Activated naive CD4-positive, alpha-beta T cell treated with anti-CD3 and anti-CD28 coated beads for 36 hours (primary cell): Measurements from ENCODE around the gene ABTB2. TPM values are rescaled to one million over a fixed set of nuclear protein-coding genes. Genes with fewer than 3 reads are reported as not detected.

Experiments used
- CTCF ChIA-PET: fragments of 350-600 bp; sonication (Branson Sonifier 250); formaldehyde crosslinking; loops from one replicate; lab custom pipeline; 2021; ENCODE audit warnings: antibody characterized with exemption; lab: Charles Lee
- DNase-seq: peaks from one replicate; pipeline ENCODE4 v3.0.0-alpha.2; 2020
- H3K27ac Mint-ChIP-seq: one replicate; pipeline ENCODE4 v1.8.0; 2021; ENCODE audit warnings: mild to moderate bottlenecking, mixed read lengths
- H3K27me3 Mint-ChIP-seq: one replicate; pipeline ENCODE4 v1.8.0; 2021; ENCODE audit warnings: low read depth, mixed read lengths
- H3K36me3 Mint-ChIP-seq: one replicate; pipeline ENCODE4 v1.8.0; 2021; ENCODE audit warnings: low read depth, mixed read lengths
- H3K4me1 Mint-ChIP-seq: one replicate; pipeline ENCODE4 v1.8.0; 2021; ENCODE audit warnings: low read depth, mixed read lengths
- H3K4me3 Mint-ChIP-seq: one replicate; pipeline ENCODE4 v1.8.0; 2021; ENCODE audit warnings: mild to moderate bottlenecking, moderate library complexity, mixed read lengths
- H3K9me3 Mint-ChIP-seq: one replicate; pipeline ENCODE4 v1.8.0; 2021; ENCODE audit warnings: mixed read lengths
- intact Hi-C: fragments of 100-400 bp; cut with micrococcal nuclease; formaldehyde crosslinking; loops from one replicate; pipeline ENCODE4 v1.15.1; 2023
- total RNA-seq, 2 experiments: library from RNA; stranded (reverse); gene quantifications; one replicate each; pipeline ENCODE4 v1.2.3, GENCODE V29; 2021

The ABTB2 gene
- total RNA-seq, 2 experiments from 2014 or later, result 3.1 to 3.7 TPM

DNA sequence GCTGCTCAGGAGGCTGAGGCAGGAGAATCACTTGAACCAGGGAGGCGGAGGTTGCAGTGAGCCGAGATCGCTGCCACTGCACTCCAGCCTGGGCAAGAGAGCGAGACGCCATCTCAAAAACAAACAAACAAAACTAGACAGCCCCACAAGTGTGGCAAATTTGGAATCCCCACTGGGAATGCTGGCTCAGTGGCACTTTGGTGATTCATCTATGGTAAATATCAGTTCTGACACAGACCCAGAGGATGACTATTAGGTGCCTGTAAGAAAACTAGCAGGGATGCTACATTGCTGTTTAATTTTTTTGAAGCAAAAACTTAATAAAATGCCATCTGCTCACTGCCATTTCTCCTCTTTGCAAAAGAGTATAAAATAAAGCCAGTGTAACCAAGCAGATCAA is 144.4 kb downstream of the ABTB2 start:
- Mint-ChIP-seq H3K9me3 (no peaks in the 10 kb centered on the region), H3K27me3 (no peaks in the 10 kb centered on the region), H3K4me1 (peaks cover 35% of the 10 kb centered on the region), H3K27ac (no peak overlapping the region), H3K4me3 (no peak overlapping the region), H3K36me3 (no peaks in the 10 kb centered on the region)
- intact Hi-C loops, result no loop called here
- peak; percentile 26 for DNase-seq
- CTCF ChIA-PET, result interaction anchor here (0.6 to 1.0 kb wide), 2 partner anchors 10 to 39 kb away, joined by 3 to 4 read pairs; no protein-coding TSS in a partner anchor

DNA sequence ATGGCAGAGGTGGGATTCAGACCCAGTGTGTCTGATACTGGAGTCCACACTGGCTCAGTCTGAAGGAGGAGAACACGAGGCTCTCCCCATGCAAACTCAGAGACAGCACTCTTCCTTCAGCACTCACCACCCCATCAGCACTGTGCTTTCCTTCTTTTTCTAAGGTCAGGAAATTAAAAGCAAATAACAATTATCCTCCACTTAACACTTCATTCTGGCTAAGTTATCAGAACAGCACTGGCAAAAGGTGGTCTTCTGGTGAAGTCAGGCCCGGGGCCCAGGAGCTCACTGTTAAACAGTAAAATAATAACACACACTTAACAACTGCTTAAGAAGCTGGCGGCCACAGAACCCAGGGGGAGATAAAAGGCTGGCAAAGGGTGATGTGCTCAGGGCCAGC is 145.2 kb downstream of the ABTB2 start:
- CTCF ChIA-PET, result no interaction called here
- no peaks in the 10 kb centered on the region for H3K36me3 Mint-ChIP-seq

DNA sequence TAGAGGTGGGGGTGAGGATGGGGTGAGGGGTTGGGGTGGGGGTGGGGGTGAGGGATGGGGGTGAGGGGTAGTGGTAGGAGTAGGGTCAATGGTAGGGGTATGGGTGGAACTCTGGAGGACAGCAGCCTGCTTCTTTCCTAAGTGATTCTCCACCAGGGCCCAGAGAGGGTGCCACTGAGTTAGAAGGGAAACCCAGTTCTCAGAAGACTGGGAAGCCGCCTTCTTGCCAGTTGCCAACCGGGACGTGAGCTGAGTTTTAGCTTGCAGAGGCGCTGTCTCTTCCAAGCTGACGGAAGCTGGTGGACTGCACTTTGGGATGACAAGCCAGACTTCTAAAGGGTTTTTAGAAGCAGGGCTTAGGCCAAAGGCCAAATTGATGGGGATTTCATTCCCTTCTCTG is 148.0 kb downstream of the ABTB2 start:
- Mint-ChIP-seq H3K27me3 (no peaks in the 10 kb centered on the region), H3K4me3 (no peak overlapping the region), H3K27ac (no peak overlapping the region), H3K9me3 (no peaks in the 10 kb centered on the region), H3K4me1 (peaks cover 36% of the 10 kb centered on the region), H3K36me3 (no peaks in the 10 kb centered on the region)
- DNase-seq, result no peak
- CTCF ChIA-PET, result no interaction called here
- intact Hi-C loops, result no loop called here

More for the DNA sequence above, 145.2 kb downstream of the ABTB2 start:
- Mint-ChIP-seq H3K27ac (no peak overlapping the region), H3K4me1 (peaks cover 40% of the 10 kb centered on the region), H3K4me3 (no peak overlapping the region), H3K27me3 (no peaks in the 10 kb centered on the region), H3K9me3 (no peaks in the 10 kb centered on the region)
- intact Hi-C loops, result no loop called here
- DNase-seq, result no peak

DNA sequence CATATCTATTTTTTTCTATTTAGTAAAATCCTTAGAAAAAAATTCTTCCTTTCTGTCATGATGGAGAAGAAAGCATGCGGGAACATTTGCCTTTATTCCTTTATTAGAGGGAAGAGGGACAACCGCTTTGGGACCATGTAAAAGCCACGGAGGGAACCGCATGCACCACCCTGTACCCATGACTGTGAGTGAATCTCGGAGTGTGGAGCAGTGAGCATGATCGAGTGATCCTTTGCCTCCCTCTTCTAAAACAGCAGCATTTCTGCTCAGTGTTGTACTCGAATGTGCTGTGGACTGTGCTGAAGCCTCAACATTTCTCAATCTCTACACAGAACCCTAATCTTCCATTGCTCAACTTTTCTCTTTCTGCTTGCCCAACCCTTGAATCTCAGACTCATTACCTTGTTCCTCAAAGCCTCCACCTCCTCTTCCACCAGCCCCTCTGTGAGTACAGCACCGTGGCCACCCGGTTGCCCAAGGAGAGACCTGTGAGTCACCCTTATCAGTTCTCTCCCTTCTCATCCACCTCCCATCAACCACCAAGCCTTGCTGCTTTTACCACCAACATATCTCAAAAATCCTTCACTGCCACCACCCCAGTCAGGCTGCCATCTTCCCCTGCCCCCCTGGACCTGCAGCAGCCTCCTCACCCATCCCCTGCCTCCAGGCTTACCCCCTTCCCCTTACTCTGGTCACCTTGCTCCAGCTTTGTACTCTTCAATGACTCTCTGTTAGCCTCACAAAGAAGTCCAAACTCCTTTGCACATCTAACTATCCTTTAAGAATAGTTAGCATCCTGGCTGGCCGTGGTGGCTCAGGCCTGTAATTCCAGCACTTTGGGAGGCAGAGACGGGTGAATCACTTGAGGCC is 149.3 kb downstream of the ABTB2 start:
- H3K4me1 Mint-ChIP-seq, result peaks cover 27% of the 10 kb centered on the region
- H3K27ac Mint-ChIP-seq, result no peak overlapping the region
- CTCF ChIA-PET, result no interaction called here

DNA sequence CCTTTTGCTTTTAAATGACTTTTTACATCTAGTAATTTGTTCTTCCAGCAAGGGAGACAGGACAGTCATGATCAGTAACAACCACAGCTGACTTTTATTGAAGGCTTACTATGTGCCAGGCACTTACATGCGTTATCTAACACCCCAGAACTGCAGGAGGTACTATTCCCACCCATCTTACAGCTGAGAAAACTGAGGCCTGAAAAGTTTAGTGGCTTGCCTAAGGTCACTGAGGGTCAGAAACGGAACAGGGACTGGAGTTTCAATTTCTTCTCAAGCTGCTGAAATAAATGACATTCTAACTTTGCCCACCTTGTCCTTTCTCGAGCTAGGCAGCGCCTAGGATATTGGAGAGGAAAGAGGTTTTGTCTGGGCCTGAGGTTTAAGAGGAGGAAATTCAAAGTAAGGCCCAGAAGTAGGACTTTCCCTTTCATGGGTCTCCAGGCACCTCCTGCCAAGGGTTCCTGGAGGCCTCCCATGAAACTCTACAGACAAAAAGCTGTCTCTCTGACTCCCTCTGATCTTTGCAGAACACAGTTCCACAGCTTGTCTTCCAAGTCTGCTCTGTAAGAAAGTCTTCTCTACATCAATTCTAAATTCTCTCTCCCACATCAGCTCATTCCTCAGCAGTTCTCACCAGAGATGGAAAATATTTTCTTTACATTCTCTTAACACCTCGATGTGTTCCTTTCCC is 150.2 kb downstream of the ABTB2 start:
- DNase-seq, result no peak
- H3K9me3 Mint-ChIP-seq, result no peaks in the 10 kb centered on the region
- H3K27ac Mint-ChIP-seq, result no peak overlapping the region
- peaks cover 28% of the 10 kb centered on the region for H3K4me1 Mint-ChIP-seq
- CTCF ChIA-PET, result interaction anchor here (1.4 kb wide), 1 partner anchor 8 kb away, joined by 3 read pairs; no protein-coding TSS in a partner anchor
- H3K27me3 Mint-ChIP-seq, result no peaks in the 10 kb centered on the region
- H3K36me3 Mint-ChIP-seq, result no peaks in the 10 kb centered on the region
- intact Hi-C loops, result no loop called here
- H3K4me3 Mint-ChIP-seq, result no peak overlapping the region

More for the DNA sequence above, 149.3 kb downstream of the ABTB2 start:
- no peaks in the 10 kb centered on the region for H3K36me3 Mint-ChIP-seq
- DNase-seq, result peak; percentile 19
- intact Hi-C loops, result no loop called here
- no peaks in the 10 kb centered on the region for H3K27me3 Mint-ChIP-seq
- no peak overlapping the region for H3K4me3 Mint-ChIP-seq
- H3K9me3 Mint-ChIP-seq, result no peaks in the 10 kb centered on the region

DNA sequence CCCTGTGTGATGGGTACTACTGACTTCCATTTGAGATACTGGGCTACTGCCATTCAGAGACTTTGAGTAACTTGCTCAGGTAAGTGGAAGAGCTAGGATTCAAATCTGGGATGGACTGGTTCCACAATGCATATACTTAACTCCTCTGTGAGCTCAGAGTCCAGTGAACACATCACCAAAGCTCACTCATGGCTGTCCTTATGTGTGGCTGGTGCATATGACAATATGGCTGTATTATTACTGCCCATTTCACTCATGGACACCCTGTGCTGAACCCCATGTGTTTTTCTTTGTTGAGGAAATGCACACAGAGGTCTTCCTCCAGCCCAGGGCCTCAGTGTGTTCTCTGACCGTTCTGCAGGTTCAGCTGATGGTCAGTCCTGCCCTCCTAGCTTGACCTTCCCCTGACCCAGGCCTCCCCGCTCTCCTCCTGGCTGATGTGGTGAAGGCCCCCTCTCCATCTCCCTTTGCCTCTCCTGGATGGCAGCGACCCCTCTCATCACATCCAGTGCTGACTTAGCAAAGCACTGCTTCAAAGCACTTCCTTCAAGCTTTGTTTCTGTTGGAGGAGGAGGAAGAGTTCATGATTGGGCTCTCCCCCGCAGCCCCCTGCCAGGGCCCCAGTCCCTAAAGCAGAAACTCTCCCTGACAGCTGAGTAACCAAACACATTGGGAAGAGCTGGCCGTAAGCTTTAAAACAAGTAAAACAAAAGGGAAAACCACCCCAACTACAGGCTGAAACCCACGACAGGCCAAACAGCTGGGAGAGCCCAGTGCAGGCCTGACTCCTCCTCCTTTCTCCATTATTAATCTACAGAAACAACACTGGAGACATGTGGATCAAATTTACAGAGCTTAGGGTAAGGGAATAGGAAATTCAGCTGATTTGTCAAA is 151.2 kb downstream of the ABTB2 start:
- no peak overlapping the region for H3K27ac Mint-ChIP-seq
- no peak overlapping the region for H3K4me3 Mint-ChIP-seq
- DNase-seq, result no peak
- H3K36me3 Mint-ChIP-seq, result no peaks in the 10 kb centered on the region
- H3K9me3 Mint-ChIP-seq, result no peaks in the 10 kb centered on the region
- H3K4me1 Mint-ChIP-seq, result peaks cover 26% of the 10 kb centered on the region
- CTCF ChIA-PET, result interaction anchor here (0.6 to 1.4 kb wide), 3 partner anchors 9 to 26 kb away, joined by 3 read pairs; no protein-coding TSS in a partner anchor
- intact Hi-C loops, result no loop called here
- no peaks in the 10 kb centered on the region for H3K27me3 Mint-ChIP-seq

DNA sequence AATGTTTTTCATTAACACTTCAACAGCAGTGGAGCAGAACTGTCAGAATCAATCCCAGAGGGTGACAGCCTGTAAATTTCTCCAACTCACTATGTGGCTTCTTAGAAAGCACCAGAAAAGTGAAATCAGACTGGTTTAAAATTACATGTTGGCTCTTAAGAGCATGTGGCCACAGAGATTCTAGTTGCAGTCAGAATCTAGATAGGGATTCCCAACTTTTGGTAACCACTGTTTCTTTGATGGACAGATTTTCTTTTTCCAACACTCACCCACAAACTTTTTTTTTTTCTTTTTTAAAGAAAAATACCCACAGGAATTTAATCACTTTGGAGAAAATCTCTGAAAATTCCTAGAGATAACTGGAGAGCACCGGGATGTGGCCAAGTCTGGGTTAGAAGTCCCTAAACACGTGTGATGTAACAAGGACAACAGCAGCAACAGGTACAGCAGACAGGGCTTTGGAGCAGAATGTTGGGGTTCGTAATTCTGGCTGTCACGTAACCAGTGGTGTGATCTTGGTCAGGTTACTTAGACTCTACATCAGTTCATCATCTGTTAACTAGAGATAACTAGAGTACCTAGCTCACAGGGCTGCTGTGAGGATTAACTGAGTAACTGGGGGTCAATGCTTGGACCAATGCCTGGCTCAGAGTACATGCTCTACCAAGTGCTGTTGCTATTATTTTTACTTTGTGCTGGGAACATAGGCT is 152.3 kb downstream of the ABTB2 start:
- intact Hi-C loops, result no loop called here
- H3K27ac Mint-ChIP-seq, result no peak overlapping the region
- H3K4me1 Mint-ChIP-seq, result peaks cover 29% of the 10 kb centered on the region

DNA sequence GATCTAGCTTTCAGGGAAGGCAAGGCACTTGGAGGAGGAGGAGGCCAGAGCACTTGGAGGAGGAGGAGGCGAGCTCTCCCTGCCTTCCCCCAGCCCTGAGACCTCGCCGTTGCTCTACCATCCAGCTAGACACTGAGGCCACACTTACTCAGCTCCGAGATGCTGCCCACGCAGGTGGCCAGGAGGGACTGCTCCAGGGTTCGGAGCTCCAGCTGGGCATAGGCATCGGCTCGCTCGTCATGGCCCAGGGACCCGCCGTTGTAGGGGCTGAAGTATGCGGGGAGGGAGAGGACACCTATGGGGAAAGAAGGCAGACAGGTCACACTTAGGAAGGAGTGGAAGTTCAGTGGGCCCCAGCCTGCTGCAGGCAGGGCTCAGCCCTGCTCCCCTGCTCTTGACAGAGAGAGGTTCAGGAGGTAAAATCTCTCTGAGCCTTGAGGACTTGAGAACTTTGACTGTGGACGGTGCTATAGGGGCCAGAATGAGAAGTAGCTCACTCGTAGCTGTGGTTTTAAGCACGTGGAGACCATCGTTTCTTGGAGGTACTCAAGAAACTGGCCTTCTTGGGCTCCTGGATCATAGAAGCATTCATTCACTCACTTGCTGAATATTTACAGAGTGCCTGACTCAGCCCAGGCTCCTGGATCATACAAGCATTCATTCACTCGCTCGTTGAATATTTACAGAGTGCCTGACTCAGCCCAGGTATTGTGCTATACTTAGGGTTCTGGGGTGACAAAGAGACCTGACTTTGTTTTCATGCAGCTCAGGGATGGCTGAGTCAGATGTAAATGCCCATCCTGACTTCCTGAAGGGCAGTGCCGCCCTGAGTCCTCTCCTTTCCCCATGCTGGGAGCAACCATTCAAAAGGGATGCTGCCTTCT is 153.2 kb downstream of the ABTB2 start:
- Mint-ChIP-seq H3K36me3 (no peaks in the 10 kb centered on the region), H3K4me1 (peaks cover 29% of the 10 kb centered on the region), H3K27me3 (no peaks in the 10 kb centered on the region), H3K9me3 (no peaks in the 10 kb centered on the region), H3K27ac (no peak overlapping the region), H3K4me3 (no peak overlapping the region)
- intact Hi-C loops, result no loop called here
- CTCF ChIA-PET, result interaction anchor here (0.8 to 1.3 kb wide), 3 partner anchors 11 to 27 kb away, joined by 3 read pairs; no protein-coding TSS in a partner anchor
- DNase-seq, result no peak

More for the DNA sequence above, 152.3 kb downstream of the ABTB2 start:
- Mint-ChIP-seq H3K9me3 (no peaks in the 10 kb centered on the region), H3K36me3 (no peaks in the 10 kb centered on the region), H3K4me3 (no peak overlapping the region), H3K27me3 (no peaks in the 10 kb centered on the region)
- DNase-seq, result no peak
- CTCF ChIA-PET, result no interaction called here

DNA sequence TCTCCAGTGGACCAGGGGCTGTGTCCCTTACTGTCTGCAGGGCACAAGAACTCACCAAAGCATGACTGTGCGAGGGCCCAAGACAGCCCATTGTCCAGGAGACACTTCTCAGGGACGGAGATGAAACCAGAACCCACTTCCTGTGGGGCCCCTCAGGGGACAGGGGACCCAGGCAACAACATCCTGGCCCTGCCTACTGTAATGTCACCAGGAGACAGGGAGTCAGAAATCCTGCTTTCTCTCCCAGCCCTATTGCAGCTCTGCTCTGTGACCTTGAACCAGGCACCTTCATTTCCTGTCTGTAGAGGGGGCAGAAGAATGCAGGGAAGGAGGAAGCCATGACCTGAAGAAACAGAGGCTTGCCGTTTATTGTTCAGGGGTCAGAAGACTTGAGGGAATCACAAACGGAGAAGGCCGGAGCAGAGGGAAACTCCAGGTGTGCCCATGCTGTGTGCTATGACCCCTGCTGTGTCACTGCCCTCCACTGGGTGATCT is 154.4 kb downstream of the ABTB2 start:
- Mint-ChIP-seq H3K36me3 (no peaks in the 10 kb centered on the region), H3K4me3 (no peak overlapping the region), H3K27ac (peak overlapping the region; percentile 22), H3K4me1 (peaks cover 27% of the 10 kb centered on the region), H3K27me3 (no peaks in the 10 kb centered on the region), H3K9me3 (no peaks in the 10 kb centered on the region)
- intact Hi-C loops, result no loop called here
- DNase-seq, result peak; percentile 24
- CTCF ChIA-PET, result interaction anchor here (0.9 to 1.3 kb wide), 2 partner anchors 15 to 28 kb away, joined by 3 read pairs; no protein-coding TSS in a partner anchor

DNA sequence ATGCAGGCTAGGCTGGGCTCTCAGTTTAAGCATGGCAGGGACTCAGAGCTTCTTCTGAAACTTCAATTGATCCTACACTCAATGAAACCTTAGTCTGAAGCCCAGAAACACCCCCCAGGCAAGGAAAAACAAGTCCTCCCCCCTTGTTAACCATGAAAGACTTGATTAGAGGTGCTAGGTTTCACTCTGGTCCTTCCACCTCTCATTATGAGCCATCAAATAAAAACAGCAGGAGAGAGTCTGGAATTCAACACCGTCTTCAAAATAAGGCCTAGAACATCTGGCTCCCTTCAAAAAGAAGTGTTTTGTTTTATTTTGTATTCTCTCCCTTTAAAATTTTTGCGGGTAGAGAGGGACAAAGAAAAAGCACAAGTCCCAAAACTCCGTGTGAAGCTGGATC is 156.7 kb downstream of the ABTB2 start:
- CTCF ChIA-PET, result interaction anchor here (1.2 kb wide), 1 partner anchor 133 kb away, joined by 3 read pairs; no protein-coding TSS in a partner anchor
- Mint-ChIP-seq H3K9me3 (no peaks in the 10 kb centered on the region), H3K36me3 (no peaks in the 10 kb centered on the region), H3K4me3 (no peak overlapping the region), H3K4me1 (peaks cover 16% of the 10 kb centered on the region), H3K27me3 (no peaks in the 10 kb centered on the region), H3K27ac (no peak overlapping the region)
- intact Hi-C loops, result no loop called here
- no peak for DNase-seq
